HCT116 (cell line): ENCODE results near the gene ZNF318. TPM values are rescaled to one million over a fixed set of nuclear protein-coding genes. Genes with fewer than 3 reads are reported as not detected.

Experiments
- ATAC-seq: fragments of 200-7000 bp; cut with Tn5 transposase; 2 replicates; pipeline ENCODE4 v1.9.1; 2020; ENCODE audit warnings: mild to moderate bottlenecking, moderate library complexity
- BruUV-seq: library from RNA; stranded (reverse); fragments of 400-500 nt; replicated peaks from 2 replicates; lab custom pipeline; 2021; lab: Mats Ljungman, UMichigan
- CTCF ChIA-PET: fragments of 300-600 bp; sonication (Branson Sonifier 250); formaldehyde crosslinking; loops from one replicate; lab custom pipeline; 2021; ENCODE audit warnings: antibody characterized with exemption; lab: Charles Lee
- POLR2A ChIA-PET: fragments of 300-600, 350-600 bp; sonication (Branson Sonifier 250); formaldehyde crosslinking; loops from one replicate; lab custom pipeline; 2021; ENCODE audit warnings: antibody characterized with exemption; lab: Charles Lee
- RAD21 ChIA-PET, 2 experiments: fragments of 300-600 bp; sonication (Branson Sonifier 250); formaldehyde crosslinking; loops; one replicate each; lab custom pipeline; 2023; ENCODE audit warnings: low total read pairs in 2 of 2; ENCODE audit not compliant: uncharacterized antibody in 2 of 2, unreplicated experiment in 2 of 2, low non-redundant PET in 1 of 2; lab: Charles Lee
- DNase-seq: peaks from one replicate; pipeline ENCODE4 v3.0.0-alpha.2; 2010; ENCODE audit warnings: low read depth, low spot score
- H2AFZ ChIP-seq: fragments of 200-600 bp; shearing (Covaris generic), sonication (generic); 2 replicates; pipeline ENCODE4 v1.6.1; 2017; ENCODE audit warnings: low read depth, mixed run types, mixed read lengths, antibody characterized with exemption, low read length; ENCODE audit not compliant: poor library complexity, severe bottlenecking
- H3K27ac ChIP-seq: 2 replicates; pipeline ENCODE4 v1.5.1; 2012; ENCODE audit warnings: low read depth, low read length
- H3K27me3 ChIP-seq: fragments of 200-600 bp; sonication (generic); 2 replicates; pipeline ENCODE4 v1.6.1; 2016; ENCODE audit warnings: mixed run types, low read length, mixed read lengths; ENCODE audit not compliant: insufficient read depth
- H3K36me3 ChIP-seq, 2 experiments: fragments of 200-500 bp in 1 of 2; fragments of 200-600 bp in 1 of 2; sonication (Bioruptor generic) in 1 of 2; sonication (generic) in 1 of 2; 2 replicates each; pipeline versions ENCODE4 v1.5.1 to v1.6.1; 2014 to 2016; ENCODE audit warnings: low read length in 2 of 2, inconsistent platforms in 1 of 2, mixed read lengths in 1 of 2, mixed run types in 1 of 2; ENCODE audit not compliant: insufficient read depth in 2 of 2, control insufficient read depth in 1 of 2
- H3K4me1 ChIP-seq, 2 experiments: fragments of 200-600 bp in 1 of 2; sonication (generic) in 1 of 2; 2 replicates each; pipeline versions ENCODE4 v1.5.1 to v1.6.1; 2012 to 2017; ENCODE audit warnings: low read length in 2 of 2, inconsistent platforms in 1 of 2, mild to moderate bottlenecking in 1 of 2, mixed read lengths in 1 of 2, mixed run types in 1 of 2, moderate library complexity in 1 of 2; ENCODE audit not compliant: insufficient read depth in 2 of 2, control insufficient read depth in 1 of 2
- H3K4me2 ChIP-seq: fragments of 200-600 bp; sonication (generic); 2 replicates; pipeline ENCODE4 v1.6.1; 2017; ENCODE audit warnings: mixed run types, low read length, mixed read lengths
- H3K4me3 ChIP-seq, 2 experiments: fragments of 200-600 bp in 1 of 2; sonication (generic) in 1 of 2; replicated peaks in 1 of 2; 2 replicates each; pipeline ENCODE4 v1.5.1; 2011 to 2016; ENCODE audit warnings: low read length in 2 of 2, control low read depth in 1 of 2, low read depth in 1 of 2, mild to moderate bottlenecking in 1 of 2, mixed read lengths in 1 of 2, mixed run types in 1 of 2
- H3K79me2 ChIP-seq: fragments of 200-600 bp; sonication (generic); 2 replicates; pipeline ENCODE4 v1.6.1; 2017; ENCODE audit warnings: mild to moderate bottlenecking, mixed run types, low read length, moderate library complexity, mixed read lengths; ENCODE audit not compliant: insufficient read depth
- H3K9ac ChIP-seq: fragments of 200-600 bp; sonication (generic); 2 replicates; pipeline ENCODE4 v1.6.1; 2016; ENCODE audit warnings: low read length, mixed read lengths
- H3K9me2 ChIP-seq: fragments of 200-600 bp; sonication (generic), shearing (Covaris generic); 2 replicates; pipeline ENCODE4 v1.6.1; 2017; ENCODE audit warnings: mixed run types, mild to moderate bottlenecking, moderate library complexity; ENCODE audit not compliant: insufficient read depth
- H3K9me3 ChIP-seq, 2 experiments: fragments of 200-500 bp in 1 of 2; fragments of 200-600 bp in 1 of 2; sonication (Bioruptor generic) in 1 of 2; sonication (generic) in 1 of 2; 2 replicates each; pipeline ENCODE4 v1.6.1; 2014 to 2017; ENCODE audit warnings: low read length in 2 of 2, mixed read lengths in 2 of 2, inconsistent platforms in 1 of 2, low read depth in 1 of 2, mild to moderate bottlenecking in 1 of 2, mixed run types in 1 of 2, moderate library complexity in 1 of 2; ENCODE audit not compliant: control insufficient read depth in 1 of 2, insufficient read depth in 1 of 2
- H4K20me1 ChIP-seq: fragments of 200-600 bp; sonication (generic), shearing (Covaris generic); 2 replicates; pipeline ENCODE4 v1.6.1; 2017; ENCODE audit warnings: mixed run types, mild to moderate bottlenecking, moderate library complexity; ENCODE audit not compliant: insufficient read depth
- CBX3 ChIP-seq: IDR thresholded peaks from 2 replicates; pipeline ENCODE4 v1.6.1; 2012; ENCODE audit warnings: low read depth
- CEBPB ChIP-seq: IDR thresholded peaks from 2 replicates; pipeline ENCODE4 v1.6.1; 2012; ENCODE audit warnings: low read depth
- ELF1 ChIP-seq: IDR thresholded peaks from 2 replicates; pipeline ENCODE4 v1.6.1; 2012; ENCODE audit warnings: low read depth, borderline replicate concordance
- FOSL1 ChIP-seq: IDR thresholded peaks from 2 replicates; pipeline ENCODE4 v1.6.1; 2012; ENCODE audit warnings: low read depth
- POLR2A ChIP-seq: IDR thresholded peaks from 2 replicates; pipeline ENCODE4 v1.7.0; 2011; ENCODE audit warnings: borderline replicate concordance; ENCODE audit not compliant: insufficient read depth, insufficient read length; ENCODE audit errors: extremely low read depth
- SIN3A ChIP-seq: IDR thresholded peaks from 2 replicates; pipeline ENCODE4 v1.6.1; 2012; ENCODE audit warnings: low read depth
- SRF ChIP-seq: IDR thresholded peaks from 2 replicates; pipeline ENCODE4 v1.6.1; 2012; ENCODE audit warnings: low read depth
- ZNF274 ChIP-seq: fragments of 200-500 bp; sonication (Bioruptor generic); IDR thresholded peaks from 2 replicates; pipeline ENCODE4 v1.6.1; 2014; ENCODE audit warnings: mild to moderate bottlenecking, low read depth, low read length, inconsistent platforms
- intact Hi-C: fragments of 100-400 bp; cut with micrococcal nuclease; formaldehyde crosslinking; loops from 2 replicates; pipeline ENCODE4 v1.10.0; 2022
- total RNA-seq: library from RNA; stranded (reverse); gene quantifications from one replicate; pipeline ENCODE4 v1.2.1, GENCODE V29; 2021; ENCODE audit not compliant: unreplicated experiment
- TF ChIP-seq, protein P1 (sequence below): IDR thresholded peaks from 2 replicates; pipeline ENCODE4 v1.6.1; 2011; ENCODE audit warnings: mild to moderate bottlenecking, low read length, moderate library complexity; ENCODE audit not compliant: insufficient replicate concordance; ENCODE audit errors: extremely low read depth

Gene ZNF318
- total RNA-seq, 1 experiment from 2014 or later: 15.2 TPM

DNA sequence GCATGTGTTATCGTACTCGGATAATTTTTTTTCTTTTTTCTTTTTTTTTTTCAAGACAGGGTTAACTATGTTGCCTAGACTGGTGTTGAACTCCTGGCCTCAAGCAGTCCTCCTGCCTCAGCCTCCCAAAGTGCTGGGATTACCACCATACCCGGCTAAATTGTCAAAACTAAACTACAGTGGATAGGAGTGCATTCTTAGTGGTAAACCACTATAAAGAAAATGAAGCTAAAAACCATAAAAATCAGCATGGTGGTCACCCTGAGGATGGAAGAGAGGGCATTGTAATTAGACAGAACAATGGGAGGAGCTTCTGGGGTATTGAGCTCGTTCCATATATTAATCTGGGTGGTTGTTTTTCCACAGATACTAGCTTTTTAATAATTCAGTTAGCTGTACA lies 6.2 kb upstream of the ZNF318 start:
- TF ChIP-seq ELF1 (no peak), CBX3 (no peak), SRF (no peak), POLR2A (no peak), FOSL1 (no peak), ZNF274 (no peak), CEBPB (no peak), SIN3A (no peak)
- TF ChIP-seq, protein P1, sequence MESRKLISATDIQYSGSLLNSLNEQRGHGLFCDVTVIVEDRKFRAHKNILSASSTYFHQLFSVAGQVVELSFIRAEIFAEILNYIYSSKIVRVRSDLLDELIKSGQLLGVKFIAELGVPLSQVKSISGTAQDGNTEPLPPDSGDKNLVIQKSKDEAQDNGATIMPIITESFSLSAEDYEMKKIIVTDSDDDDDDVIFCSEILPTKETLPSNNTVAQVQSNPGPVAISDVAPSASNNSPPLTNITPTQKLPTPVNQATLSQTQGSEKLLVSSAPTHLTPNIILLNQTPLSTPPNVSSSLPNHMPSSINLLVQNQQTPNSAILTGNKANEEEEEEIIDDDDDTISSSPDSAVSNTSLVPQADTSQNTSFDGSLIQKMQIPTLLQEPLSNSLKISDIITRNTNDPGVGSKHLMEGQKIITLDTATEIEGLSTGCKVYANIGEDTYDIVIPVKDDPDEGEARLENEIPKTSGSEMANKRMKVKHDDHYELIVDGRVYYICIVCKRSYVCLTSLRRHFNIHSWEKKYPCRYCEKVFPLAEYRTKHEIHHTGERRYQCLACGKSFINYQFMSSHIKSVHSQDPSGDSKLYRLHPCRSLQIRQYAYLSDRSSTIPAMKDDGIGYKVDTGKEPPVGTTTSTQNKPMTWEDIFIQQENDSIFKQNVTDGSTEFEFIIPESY: no peak
- RAD21 ChIA-PET: no interaction called here

More for the DNA sequence above, 6.2 kb upstream of the ZNF318 start:
- no TSS peak for BruUV-seq
- DNase-seq (no peak), ATAC-seq (no peak)
- ChIA-PET CTCF (no interaction called here), POLR2A (no interaction called here)
- H3K27ac ChIP-seq: no peak overlapping the region
- H3K79me2 ChIP-seq: no peaks in the 10 kb centered on the region
- H3K36me3 ChIP-seq: no peaks in the 10 kb centered on the region
- peaks cover 0 to 5% of the 10 kb centered on the region in 2 experiments; a peak in 1 of 4 replicates for H3K4me1 ChIP-seq
- H3K27me3 ChIP-seq: no peaks in the 10 kb centered on the region
- H3K9me2 ChIP-seq: no peaks in the 10 kb centered on the region
- H3K9ac ChIP-seq: no peak overlapping the region
- H4K20me1 ChIP-seq: no peaks in the 10 kb centered on the region
- intact Hi-C loops: no loop called here
- H3K9me3 ChIP-seq: no peaks in the 10 kb centered on the region
- H2AFZ ChIP-seq: no peak overlapping the region
- H3K4me2 ChIP-seq: no peak overlapping the region
- no peak overlapping the region for H3K4me3 ChIP-seq
